HL-60 (cell line): Measurements from ENCODE around the gene FAM83D.

ENCODE experiments used
- DNase-seq, 2 experiments: peaks; one replicate each; pipeline ENCODE4 v3.0.0-alpha.2; 2010 to 2020; ENCODE audit warnings: low read depth in 1 of 2, low spot score in 1 of 2
- H3K27ac ChIP-seq: fragments of 250-450 bp; sonication (Bioruptor Pico); replicated peaks from 2 replicates; pipeline ENCODE4 v1.5.1; 2020; ENCODE audit warnings: mild to moderate bottlenecking, moderate library complexity
- H3K27me3 ChIP-seq: fragments of 250-450 bp; sonication (Bioruptor Pico); 2 replicates; pipeline ENCODE4 v1.5.1; 2021; ENCODE audit warnings: mild to moderate bottlenecking, moderate library complexity; ENCODE audit not compliant: insufficient read depth, poor library complexity, severe bottlenecking
- H3K4me3 ChIP-seq: replicated peaks from 2 replicates; pipeline ENCODE4 v1.5.1; 2011; ENCODE audit warnings: mild to moderate bottlenecking, control low read depth, low read length; ENCODE audit not compliant: insufficient read depth
- CTCF ChIP-seq: IDR thresholded peaks from one replicate; pipeline ENCODE4 v1.5.1; 2011; ENCODE audit warnings: low read length, control low read depth, inconsistent platforms; ENCODE audit not compliant: insufficient read depth
- GABPA ChIP-seq: IDR thresholded peaks from 2 replicates; pipeline ENCODE4 v1.6.1; 2012; ENCODE audit warnings: low read depth
- POLR2AphosphoS5 ChIP-seq: IDR thresholded peaks from 2 replicates; pipeline ENCODE4 v1.6.1; 2012; ENCODE audit warnings: low read depth
- REST ChIP-seq: IDR thresholded peaks from 2 replicates; pipeline ENCODE4 v1.6.1; 2012; ENCODE audit warnings: low read depth; ENCODE audit not compliant: insufficient replicate concordance
- SPI1 ChIP-seq: IDR thresholded peaks from 2 replicates; pipeline ENCODE4 v1.6.1; 2012; ENCODE audit warnings: low read depth, mild to moderate bottlenecking, borderline replicate concordance
- long read RNA-seq: library from polyadenylated mRNA; unstranded; transcript quantifications from one replicate; pipeline ENCODE4 v2.0.0, GENCODE V29; 2020

The FAM83D gene
- long read RNA-seq, transcript FAM83D-201 (4 exons, 2,475 nt): major isoform, 85 of 88 reads
- long read RNA-seq, partial matches to known transcripts: 1 of 88 reads
- long read RNA-seq, other reads (novel, unspliced or antisense): 2 of 88 reads

DNA sequence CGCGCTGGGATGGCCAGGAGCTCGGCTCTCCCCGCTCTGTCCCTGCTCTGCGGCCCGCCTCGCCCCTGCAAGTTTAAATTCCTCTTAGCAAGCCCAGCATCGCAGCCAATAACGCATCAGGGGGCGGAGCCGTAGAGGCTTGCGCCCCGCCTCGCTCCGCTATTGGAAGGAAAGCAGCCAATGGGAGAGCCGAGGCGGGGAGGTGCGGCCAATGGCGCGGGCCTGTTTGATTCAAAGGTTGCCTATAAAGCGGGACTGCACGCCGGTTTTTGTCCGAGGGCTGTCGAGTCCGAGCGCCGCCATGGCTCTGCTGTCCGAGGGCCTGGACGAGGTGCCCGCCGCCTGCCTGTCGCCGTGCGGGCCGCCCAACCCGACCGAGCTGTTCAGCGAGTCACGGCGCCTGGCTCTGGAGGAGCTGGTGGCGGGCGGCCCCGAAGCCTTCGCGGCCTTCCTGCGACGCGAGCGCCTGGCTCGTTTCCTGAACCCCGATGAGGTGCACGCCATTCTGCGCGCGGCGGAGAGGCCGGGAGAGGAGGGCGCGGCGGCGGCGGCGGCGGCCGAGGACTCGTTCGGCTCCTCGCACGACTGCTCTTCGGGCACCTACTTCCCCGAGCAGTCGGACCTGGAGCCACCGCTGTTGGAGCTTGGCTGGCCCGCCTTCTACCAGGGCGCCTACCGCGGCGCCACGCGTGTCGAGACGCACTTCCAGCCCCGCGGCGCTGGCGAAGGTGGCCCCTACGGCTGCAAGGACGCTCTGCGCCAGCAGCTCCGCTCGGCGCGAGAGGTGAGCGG, at the start of gene FAM83D:
Gene FAM83D, plus strand, starts transcription at position 276 of the 792 bp plus-strand sequence. Its CDS starts 26 bp downstream, at position 302.
- peaks cover 2% of the 10 kb centered on the region for H3K27me3 ChIP-seq
- TF ChIP-seq GABPA (no peak), SPI1 (no peak), POLR2AphosphoS5 (peak; percentile 85; the same call in 1 of the 2 replicates)
- DNase-seq: peak; percentile 93 to 97
- H3K4me3 ChIP-seq: peak within 1 kb of the TSS; percentile 74
- H3K27ac ChIP-seq: peak within 1 kb of the TSS; percentile 68

DNA sequence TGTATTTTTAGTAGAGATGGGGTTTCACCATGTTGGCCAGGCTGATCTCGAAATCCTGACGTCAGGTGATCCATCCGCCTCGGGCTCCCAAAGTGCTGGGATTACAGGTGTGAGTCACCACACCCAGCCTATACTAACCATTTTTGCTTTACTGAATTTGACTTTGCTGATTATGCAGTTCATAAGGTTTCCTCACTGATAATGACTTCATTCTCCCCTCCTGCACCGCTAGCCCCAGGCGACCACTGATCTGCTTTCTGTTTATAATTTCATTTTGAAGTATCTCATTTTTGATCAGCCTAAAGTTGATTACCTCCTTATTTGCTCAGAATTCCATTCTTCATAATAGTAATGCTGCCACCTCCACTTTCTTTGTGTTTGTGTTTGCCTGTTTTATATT, 48.7 kb upstream of the FAM83D start:
- TF ChIP-seq REST (no peak), CTCF (no peak), SPI1 (no peak), POLR2AphosphoS5 (no peak), GABPA (no peak)
- Histone ChIP-seq H3K27ac (no peak overlapping the region), H3K4me3 (no peak overlapping the region), H3K27me3 (no peaks in the 10 kb centered on the region)
- no peak for DNase-seq

- Histone ChIP-seq H3K27me3 (no peaks in the 10 kb centered on the region), H3K27ac (no peak overlapping the region), H3K4me3 (no peak overlapping the region)
- TF ChIP-seq REST: peak; percentile 96
- TF ChIP-seq SPI1: no peak
- no peak for DNase-seq
These were observed 47.4 kb upstream of the FAM83D start for GRCh38 chr20:38878866-38879265.

DNA sequence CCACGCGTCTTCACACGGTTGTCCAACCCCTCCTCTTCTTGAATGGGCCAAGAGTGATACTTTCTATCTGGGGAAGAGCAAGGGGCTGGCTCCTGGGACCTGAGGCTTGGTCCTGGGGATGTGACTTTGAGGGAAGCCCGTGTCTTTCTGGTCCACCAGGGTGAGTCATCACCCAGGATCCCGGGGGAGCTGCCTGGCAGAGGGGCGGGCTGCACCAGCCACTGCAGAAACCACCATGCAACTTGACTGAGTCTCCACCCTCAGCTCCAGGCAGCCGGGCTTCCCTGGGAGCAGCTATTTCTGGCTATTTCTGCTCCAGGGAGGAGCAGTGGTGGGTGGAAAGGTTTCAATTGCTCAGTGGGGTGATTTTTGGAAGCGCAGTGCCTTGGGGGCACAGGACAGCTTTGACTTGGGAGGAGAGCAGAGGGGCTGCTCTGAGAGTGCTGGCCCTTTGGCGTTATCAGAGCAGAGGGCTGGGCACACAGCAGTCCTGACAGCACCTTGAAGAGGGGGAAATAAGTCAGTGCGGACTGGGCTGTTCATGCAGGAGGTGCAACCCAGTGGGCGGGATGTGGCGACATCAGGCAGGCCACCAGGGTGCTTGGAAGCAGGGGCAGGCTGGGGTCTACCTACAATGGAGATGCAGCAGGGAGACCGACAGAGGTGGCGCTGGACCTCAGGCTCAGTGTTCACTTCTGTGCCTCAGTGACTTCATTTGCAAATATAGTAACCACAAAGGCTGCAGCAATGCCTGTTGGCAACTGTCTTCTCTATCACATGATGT, 45.1 kb upstream of the FAM83D start:
- Histone ChIP-seq H3K27ac (no peak overlapping the region), H3K27me3 (no peaks in the 10 kb centered on the region), H3K4me3 (no peak overlapping the region)
- no peak for TF ChIP-seq SPI1
- TF ChIP-seq CTCF: no peak
- no peak for TF ChIP-seq GABPA
- TF ChIP-seq REST: no peak
- no peak for TF ChIP-seq POLR2AphosphoS5
- no peak for DNase-seq
